ENCODE results near the gene BDH1. TPM values are rescaled to one million over a fixed set of nuclear protein-coding genes. Genes with fewer than 3 reads are reported as not detected.
"Not testable (repeated sequence)": the region's sequence is repeated elsewhere in the genome, so short reads cannot be mapped to it uniquely, and the experiment has no call there.

BDH1 gene
- total RNA-seq, 1 donor from 2014 or later: 67.9 TPM

- ATAC-seq: no peak
These were observed 71.4 kb downstream of the BDH1 start for GRCh38 chr3:197484204-197484901.

GRCh38 chr3:197482001-197482400, 73.8 kb downstream of the BDH1 start:
- ATAC-seq: peak; percentile 27

DNA sequence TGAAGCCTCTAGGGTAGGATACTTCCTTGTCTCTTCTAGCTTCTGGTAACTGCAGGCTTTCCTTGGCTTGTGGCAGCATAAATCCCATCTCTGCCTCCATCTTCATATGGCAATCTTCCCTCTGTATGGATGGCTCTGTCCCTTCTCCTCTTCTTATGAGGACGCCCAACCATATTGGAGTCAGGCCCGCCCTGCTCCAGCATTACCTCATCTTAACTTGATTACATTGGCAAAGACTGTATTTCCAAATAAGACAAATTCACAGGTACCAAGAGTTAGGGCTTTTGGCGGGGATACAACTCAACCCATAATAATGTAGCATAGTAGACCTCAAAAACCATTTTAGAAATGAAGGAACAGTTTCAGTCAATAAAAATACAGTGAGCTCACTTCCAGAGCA, 75.4 kb downstream of the BDH1 start:
- ATAC-seq: no peak

- ATAC-seq: peak; percentile 61
These were observed 76.8 kb downstream of the BDH1 start for GRCh38 chr3:197478746-197479668.

GRCh38 chr3:197477816-197478215, 78.0 kb downstream of the BDH1 start:
- ATAC-seq: not testable (repeated sequence)

- ATAC-seq: no peak
These were observed 79.7 kb downstream of the BDH1 start for GRCh38 chr3:197475997-197476525.

GRCh38 chr3:197475514-197475913, 80.3 kb downstream of the BDH1 start:
- no peak for ATAC-seq

- no peak for ATAC-seq
These were observed 83.6 kb downstream of the BDH1 start for GRCh38 chr3:197472151-197472550.

- no peak for ATAC-seq
These were observed 84.4 kb downstream of the BDH1 start for GRCh38 chr3:197471221-197472010.

DNA sequence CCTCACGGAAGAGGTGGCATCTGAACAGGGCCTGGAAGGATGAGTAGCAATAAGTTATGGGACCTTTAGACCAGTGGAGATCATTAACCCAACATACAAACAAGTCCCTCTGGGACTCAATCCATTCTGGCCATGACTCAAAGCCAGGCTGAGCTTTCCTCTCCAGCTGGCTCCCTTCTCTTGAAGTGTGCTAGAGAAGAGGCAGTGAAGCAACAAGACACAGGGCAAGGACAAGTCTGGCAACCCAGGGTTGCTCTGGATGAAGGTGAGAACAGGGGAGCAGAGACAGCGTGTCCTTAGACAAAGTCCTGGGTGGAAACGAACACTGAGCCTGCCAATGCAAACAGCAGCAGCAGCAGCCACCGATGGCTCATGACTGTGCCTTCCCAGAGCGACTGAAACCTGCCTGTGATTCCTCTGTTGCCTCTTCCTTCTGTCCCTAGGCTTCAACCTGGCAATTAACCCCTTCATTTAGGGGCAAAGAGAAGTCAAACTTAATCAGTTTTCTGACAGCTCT, 86.8 kb downstream of the BDH1 start:
- no peak for ATAC-seq

DNA sequence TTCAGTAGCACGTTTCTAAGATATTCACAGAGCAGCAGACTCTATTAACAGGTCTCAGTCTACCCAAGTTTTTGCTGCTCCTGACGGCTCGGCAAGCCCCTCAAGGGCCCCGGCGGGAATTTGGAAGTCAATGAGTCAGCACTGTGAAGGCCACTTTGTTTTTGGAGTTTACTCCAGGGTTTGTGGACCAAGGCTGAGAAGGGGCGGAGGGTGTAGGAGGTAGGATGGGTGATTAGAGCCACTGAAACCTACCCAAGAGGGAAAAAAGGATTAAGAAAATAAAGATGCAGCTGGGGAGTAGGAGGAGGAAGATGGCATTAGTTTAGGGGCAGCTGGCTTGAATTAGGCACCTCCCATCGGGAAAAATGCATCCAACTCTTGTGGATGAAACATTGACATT, 87.6 kb downstream of the BDH1 start:
- ATAC-seq: no peak

GRCh38 chr3:197466586-197467399, 89.0 kb downstream of the BDH1 start:
- peak; percentile 43 for ATAC-seq

DNA sequence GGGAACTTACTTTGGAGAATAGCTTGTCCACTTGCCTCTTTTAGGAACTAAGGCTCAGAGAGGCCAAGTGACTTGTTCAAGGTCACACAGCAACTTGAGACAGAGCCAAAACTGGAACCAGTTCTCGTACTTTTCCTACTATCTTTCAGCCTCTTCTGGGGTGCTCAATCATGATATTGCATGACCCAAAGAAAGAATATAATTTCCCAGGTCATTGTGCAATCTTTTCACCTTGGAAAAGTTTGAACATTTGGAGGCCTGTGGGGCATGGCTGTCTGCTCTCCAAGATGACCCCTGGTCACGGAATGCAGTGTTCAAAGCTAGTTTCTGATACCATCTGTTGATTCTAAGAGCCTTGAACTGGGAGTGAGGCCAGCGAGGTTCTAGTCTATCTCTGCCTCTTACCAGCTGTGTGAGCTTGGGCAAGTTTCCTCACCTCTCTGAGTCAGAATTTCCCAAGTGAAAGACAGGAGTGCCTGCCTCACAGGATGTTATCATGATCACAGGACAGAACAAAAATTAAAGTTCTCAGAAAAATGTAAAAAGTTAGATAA, 89.7 kb downstream of the BDH1 start:
- peak; percentile 56 for ATAC-seq

GRCh38 chr3:197465197-197465995, 90.4 kb downstream of the BDH1 start:
- ATAC-seq: no peak

GRCh38 chr3:197464794-197465193, 91.0 kb downstream of the BDH1 start:
- ATAC-seq: no peak

DNA sequence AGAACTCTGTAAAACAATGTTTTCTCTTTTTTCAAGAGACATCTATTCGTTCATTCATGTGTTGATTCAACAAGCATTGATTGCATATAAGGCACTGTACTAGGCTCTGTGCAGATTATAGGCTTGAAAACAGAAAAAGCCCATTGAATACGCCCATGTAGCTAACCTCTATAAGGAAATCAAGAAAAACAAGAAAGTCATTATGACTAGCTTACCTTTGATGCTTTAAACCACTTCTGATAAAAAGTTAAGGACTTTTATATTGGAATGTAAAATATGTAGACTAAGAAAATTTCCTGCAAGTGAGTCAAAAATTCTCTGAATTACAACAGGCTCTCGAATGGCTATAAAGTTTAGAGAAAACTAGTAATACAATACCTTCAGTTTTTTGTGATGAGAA, 92.5 kb downstream of the BDH1 start:
- ATAC-seq: no peak

DNA sequence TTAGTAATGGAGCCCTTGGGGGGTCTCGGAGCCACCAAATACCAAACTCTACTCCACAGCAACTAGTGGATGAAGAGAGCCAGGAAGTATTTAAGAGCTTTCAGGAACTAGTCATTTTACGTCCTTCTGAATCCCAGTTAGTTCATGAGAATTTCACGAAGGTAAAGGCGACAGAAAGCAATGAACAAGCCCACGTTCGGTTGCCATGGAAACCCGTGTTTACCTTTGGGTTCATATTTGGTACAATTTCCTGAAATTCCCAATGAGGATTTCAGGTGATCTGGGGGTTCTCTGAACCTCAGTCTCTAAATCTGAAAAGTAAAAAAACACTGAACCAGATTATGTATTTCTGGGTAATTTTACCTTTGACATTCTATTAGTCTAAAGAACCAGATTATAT, 93.0 kb downstream of the BDH1 start:
- no peak for ATAC-seq

DNA sequence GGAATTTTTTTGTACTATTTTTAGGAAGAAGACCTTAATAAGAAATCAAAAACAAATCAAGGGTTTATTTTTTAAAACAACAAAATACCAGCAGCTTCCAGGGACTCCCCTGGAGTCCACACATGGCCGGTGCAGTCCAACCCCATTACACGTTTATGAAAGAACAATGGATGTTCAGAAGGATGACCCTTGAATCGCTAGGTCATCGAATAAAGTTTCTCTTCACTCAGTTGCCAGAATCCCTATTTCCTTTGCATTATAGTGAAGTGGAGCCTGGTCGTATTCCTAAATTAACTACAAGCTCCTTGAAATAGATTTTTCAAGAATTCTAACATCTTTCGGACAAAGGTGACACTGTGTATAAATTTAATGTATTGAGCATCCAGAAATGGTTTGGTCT, 95.1 kb downstream of the BDH1 start:
- ATAC-seq: no peak

DNA sequence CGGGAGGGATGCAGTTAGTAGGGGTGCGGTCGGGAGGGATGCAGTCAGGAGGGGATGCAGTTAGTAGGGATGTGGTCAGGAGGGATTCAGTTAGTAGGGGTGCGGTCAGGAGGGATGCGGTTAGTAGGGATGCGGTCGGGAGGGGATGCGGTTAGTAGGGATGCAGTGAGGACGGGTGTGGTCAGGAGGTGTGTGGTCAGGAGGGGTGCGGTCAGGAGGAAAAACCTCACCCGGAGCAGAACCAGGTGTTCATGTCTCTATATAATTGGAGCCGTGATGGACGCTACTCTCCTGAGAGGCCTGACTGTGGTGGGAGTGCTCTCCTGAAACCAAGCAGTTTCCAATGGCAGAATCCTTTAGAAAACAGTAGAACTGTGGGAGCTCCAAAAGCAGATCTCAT, 95.8 kb downstream of the BDH1 start:
- no peak for ATAC-seq

All from esophagus mucosa (tissue), 1 donor.